ENCODE data around the gene CHIA. TPM values are rescaled to one million over a fixed set of nuclear protein-coding genes. Genes with fewer than 3 reads are reported as not detected.
"Not testable (repeated sequence)": the region's sequence is repeated elsewhere in the genome, so short reads cannot be mapped to it uniquely, and the experiment has no call there.

CHIA gene
- total RNA-seq, 1 donor from 2014 or later: not detected

GRCh38 chr1:111347026-111347425 lies 56.4 kb downstream of the CHIA start:
- Mint-ChIP-seq H3K27me3 (ENCODE audit: unreplicated experiment) (peaks cover 2% of the 10 kb centered on the region), H3K9me3 (ENCODE audit: unreplicated experiment) (peaks cover 6% of the 10 kb centered on the region), H3K4me1 (ENCODE audit: low read depth, unreplicated experiment) (peaks cover 5% of the 10 kb centered on the region), H3K4me3 (ENCODE audit: unreplicated experiment) (peak overlapping the region; percentile 94), H3K36me3 (ENCODE audit: unreplicated experiment) (no peaks in the 10 kb centered on the region), H3K27ac (ENCODE audit: unreplicated experiment) (peak overlapping the region; percentile 57)
- DNase-seq: no peak
- TF ChIP-seq CTCF (IDR thresholded peaks at IDR 0.05; ENCODE audit: partially characterized antibody, unreplicated experiment): no peak

- Mint-ChIP-seq H3K4me3 (ENCODE audit: unreplicated experiment) (no peak overlapping the region), H3K36me3 (ENCODE audit: unreplicated experiment) (no peaks in the 10 kb centered on the region), H3K27me3 (ENCODE audit: unreplicated experiment) (peaks cover 2% of the 10 kb centered on the region), H3K9me3 (ENCODE audit: unreplicated experiment) (peaks cover 8% of the 10 kb centered on the region), H3K4me1 (ENCODE audit: low read depth, unreplicated experiment) (peaks cover 13% of the 10 kb centered on the region), H3K27ac (ENCODE audit: unreplicated experiment) (no peak overlapping the region)
- no peak for TF ChIP-seq CTCF (IDR thresholded peaks at IDR 0.05; ENCODE audit: partially characterized antibody, unreplicated experiment)
- no peak for DNase-seq
These were observed 61.0 kb downstream of the CHIA start for GRCh38 chr1:111351700-111352099.

DNA sequence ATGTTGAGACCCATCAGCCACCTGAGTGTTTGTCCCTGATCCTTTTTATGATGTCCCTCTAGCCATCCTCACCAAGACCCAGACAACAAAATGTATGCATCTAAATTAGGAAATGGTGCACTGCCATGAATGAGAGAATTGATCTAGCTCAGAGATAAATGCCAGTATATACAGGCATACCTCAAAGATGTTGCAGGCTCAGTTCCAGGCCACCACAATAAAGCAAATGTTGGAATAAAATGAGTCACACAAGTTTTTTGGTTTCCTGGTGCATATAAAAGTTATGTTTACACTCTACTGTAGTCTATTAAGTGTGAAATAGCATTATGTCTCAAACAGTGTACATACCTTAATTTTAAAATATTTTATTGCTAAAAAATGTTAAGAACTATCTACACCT lies 63.9 kb downstream of the CHIA start:
- Mint-ChIP-seq H3K4me1 (ENCODE audit: low read depth, unreplicated experiment) (peaks cover 10% of the 10 kb centered on the region), H3K4me3 (ENCODE audit: unreplicated experiment) (no peak overlapping the region), H3K27me3 (ENCODE audit: unreplicated experiment) (no peaks in the 10 kb centered on the region), H3K36me3 (ENCODE audit: unreplicated experiment) (no peaks in the 10 kb centered on the region), H3K27ac (ENCODE audit: unreplicated experiment) (peak overlapping the region; percentile 24), H3K9me3 (ENCODE audit: unreplicated experiment) (peaks cover 2% of the 10 kb centered on the region)
- no peak for DNase-seq
- no peak for TF ChIP-seq CTCF (IDR thresholded peaks at IDR 0.05; ENCODE audit: partially characterized antibody, unreplicated experiment)

- no peak overlapping the region for H3K27ac Mint-ChIP-seq (ENCODE audit: unreplicated experiment)
- H3K36me3 Mint-ChIP-seq (ENCODE audit: unreplicated experiment): no peaks in the 10 kb centered on the region
- DNase-seq: no peak
- peaks cover 2% of the 10 kb centered on the region for H3K9me3 Mint-ChIP-seq (ENCODE audit: unreplicated experiment)
- TF ChIP-seq CTCF (IDR thresholded peaks at IDR 0.05; ENCODE audit: partially characterized antibody, unreplicated experiment): no peak
- no peak overlapping the region for H3K4me3 Mint-ChIP-seq (ENCODE audit: unreplicated experiment)
- H3K4me1 Mint-ChIP-seq (ENCODE audit: low read depth, unreplicated experiment): peaks cover 4% of the 10 kb centered on the region
- H3K27me3 Mint-ChIP-seq (ENCODE audit: unreplicated experiment): no peaks in the 10 kb centered on the region
These were observed 68.3 kb downstream of the CHIA start for GRCh38 chr1:111358964-111359363.

- no peaks in the 10 kb centered on the region for H3K36me3 Mint-ChIP-seq (ENCODE audit: unreplicated experiment)
- DNase-seq: no peak
- H3K4me1 Mint-ChIP-seq (ENCODE audit: low read depth, unreplicated experiment): peaks cover 5% of the 10 kb centered on the region
- no peak for TF ChIP-seq CTCF (IDR thresholded peaks at IDR 0.05; ENCODE audit: partially characterized antibody, unreplicated experiment)
- no peak overlapping the region for H3K27ac Mint-ChIP-seq (ENCODE audit: unreplicated experiment)
- H3K27me3 Mint-ChIP-seq (ENCODE audit: unreplicated experiment): no peaks in the 10 kb centered on the region
- peaks cover under 1% of the 10 kb centered on the region for H3K9me3 Mint-ChIP-seq (ENCODE audit: unreplicated experiment)
- H3K4me3 Mint-ChIP-seq (ENCODE audit: unreplicated experiment): no peak overlapping the region
These were observed 68.7 kb downstream of the CHIA start for GRCh38 chr1:111359376-111359775.

DNA sequence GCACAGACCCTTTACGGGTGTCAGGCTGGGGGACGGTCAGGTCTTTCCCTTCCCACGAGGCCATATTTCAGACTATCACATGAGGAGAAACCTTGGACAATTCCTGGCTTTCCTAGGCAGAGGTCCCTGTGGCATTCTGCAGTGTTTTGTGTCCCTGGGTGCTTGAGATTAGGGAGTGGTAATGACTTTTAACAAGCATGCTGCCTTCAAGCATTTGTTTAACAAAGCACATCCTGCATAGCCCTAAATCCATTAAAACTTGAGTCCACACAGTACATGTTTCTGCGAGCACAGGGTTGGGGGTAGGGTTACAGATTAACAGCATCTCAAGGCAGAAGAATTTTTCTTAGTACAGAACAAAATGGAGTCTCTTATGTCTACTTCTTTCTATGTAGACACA lies 69.6 kb downstream of the CHIA start:
- H3K4me3 Mint-ChIP-seq (ENCODE audit: unreplicated experiment); DNase-seq; H3K36me3 Mint-ChIP-seq (ENCODE audit: unreplicated experiment); H3K4me1 Mint-ChIP-seq (ENCODE audit: low read depth, unreplicated experiment); H3K27me3 Mint-ChIP-seq (ENCODE audit: unreplicated experiment); H3K27ac Mint-ChIP-seq (ENCODE audit: unreplicated experiment); H3K9me3 Mint-ChIP-seq (ENCODE audit: unreplicated experiment): not testable (repeated sequence)

All from glutamatergic neuron (in vitro differentiated cells).